Dedifferentiated amniotic fluid mesenchymal stem cell (primary cell): ENCODE measurements around the gene CUEDC2.
"Not testable (repeated sequence)": the region's sequence is repeated elsewhere in the genome, so short reads cannot be mapped to it uniquely, and the experiment has no call there.

Experiments used
- DNase-seq: peaks from one replicate; pipeline ENCODE4 v3.0.0-alpha.2; 2016; ENCODE audit errors: extremely low spot score

Gene CUEDC2

GRCh38 chr10:102454662-102455487 lies 22.5 kb upstream of the CUEDC2 start:
- DNase-seq, result not testable (repeated sequence)

GRCh38 chr10:102453502-102453901 lies 21.1 kb upstream of the CUEDC2 start:
- DNase-seq, result no peak

- DNase-seq, result peak; percentile 52
These were observed 20.4 kb upstream of the CUEDC2 start for GRCh38 chr10:102452672-102453340.

- DNase-seq, result no peak
These were observed 19.0 kb upstream of the CUEDC2 start, which contains the start of gene C10orf95 for GRCh38 chr10:102451105-102451969. TSS of gene C10orf95 (minus strand) at chr10:102451543. CDS start at chr10:102451093, 450 bp downstream.

GRCh38 chr10:102450374-102451104 lies 18.2 kb upstream of the CUEDC2 start:
- DNase-seq, result peak; percentile 32

GRCh38 chr10:102450124-102450373 lies 17.7 kb upstream of the CUEDC2 start:
- no peak for DNase-seq

GRCh38 chr10:102449321-102450123 lies 17.1 kb upstream of the CUEDC2 start:
- no peak for DNase-seq

GRCh38 chr10:102444851-102445250 lies 12.5 kb upstream of the CUEDC2 start:
- no peak for DNase-seq

- no peak for DNase-seq
These were observed 6.0 kb upstream of the CUEDC2 start for GRCh38 chr10:102438374-102438773.

- no peak for DNase-seq
These were observed 5.1 kb upstream of the CUEDC2 start for GRCh38 chr10:102437515-102437914.

- no peak for DNase-seq
These were observed 3.9 kb upstream of the CUEDC2 start for GRCh38 chr10:102436312-102436711.

- no peak for DNase-seq
These were observed 3.3 kb upstream of the CUEDC2 start for GRCh38 chr10:102435529-102436233.

- DNase-seq, result no peak
These were observed 2.7 kb upstream of the CUEDC2 start for GRCh38 chr10:102435133-102435497.

- DNase-seq, result no peak
These were observed 2.2 kb upstream of the CUEDC2 start for GRCh38 chr10:102434394-102435132.

GRCh38 chr10:102433619-102434046 lies 1.3 kb upstream of the CUEDC2 start:
- DNase-seq, result no peak

GRCh38 chr10:102431452-102432124 lies 786 bp downstream of the CUEDC2 start:
- DNase-seq, result no peak

GRCh38 chr10:102429468-102429867 lies 2.9 kb downstream of the CUEDC2 start:
- DNase-seq, result no peak

- no peak for DNase-seq
These were observed 5.5 kb downstream of the CUEDC2 start for GRCh38 chr10:102426803-102427287.

GRCh38 chr10:102425444-102425843 lies 6.9 kb downstream of the CUEDC2 start:
- DNase-seq, result no peak
